AG09309 (cell line): ENCODE measurements around the gene MIB1.
A peak's percentile ranks its signal among the peaks of the same experiment; 100 is the strongest.

Source experiments
- DNase-seq: peaks from one replicate; pipeline ENCODE4 v3.0.0-alpha.2; 2010; ENCODE audit warnings: low read depth
- H3K4me3 ChIP-seq: 2 replicates; pipeline ENCODE4 v1.5.1; 2011; ENCODE audit warnings: mild to moderate bottlenecking, low read depth, low read length, moderate library complexity; ENCODE audit not compliant: control insufficient read depth
- TF ChIP-seq, protein P1 (sequence below): IDR thresholded peaks from 2 replicates; pipeline ENCODE4 v1.5.1; 2011; ENCODE audit warnings: mild to moderate bottlenecking, low read depth, low read length, inconsistent platforms; ENCODE audit not compliant: insufficient read depth, control insufficient read depth; ENCODE audit errors: missing control alignments

Gene MIB1

DNA sequence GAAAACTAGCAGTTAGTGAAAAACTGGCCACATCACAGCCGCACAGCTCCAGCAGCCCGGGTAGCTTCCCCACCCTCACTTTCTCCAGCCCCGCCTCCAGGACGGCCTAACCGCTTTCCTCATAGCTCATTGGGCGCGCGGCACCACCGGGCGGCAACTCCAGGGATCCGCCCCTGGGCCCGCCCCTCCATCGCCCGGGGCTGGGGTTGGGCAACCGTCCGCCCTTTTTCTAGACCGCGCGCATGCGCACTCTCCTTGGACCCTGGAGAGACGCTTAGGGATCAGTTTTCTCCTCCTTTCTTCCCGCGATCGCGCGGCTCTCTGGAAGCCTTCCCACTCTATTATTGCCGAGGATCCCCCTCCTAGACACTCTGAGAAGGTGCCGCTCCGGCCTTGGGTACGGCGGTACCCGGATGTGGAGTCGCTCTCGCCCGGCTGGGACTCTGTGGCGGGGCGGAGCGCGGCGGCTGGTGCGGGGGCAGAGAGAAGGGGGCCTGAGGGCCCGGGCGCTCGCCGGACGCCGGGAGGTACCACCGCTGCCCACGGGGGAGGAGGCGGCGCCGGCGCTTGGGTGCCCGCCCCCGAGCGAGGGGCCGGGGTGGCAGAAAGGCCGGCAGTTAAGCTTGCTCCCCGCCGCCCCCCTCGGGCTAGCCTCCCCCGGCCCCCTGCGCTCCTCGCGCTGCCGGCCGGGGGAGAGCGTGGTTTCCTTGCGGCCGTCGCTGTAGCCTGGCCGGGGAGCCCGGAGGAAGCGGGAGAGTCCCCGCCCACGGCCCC lies at the start of gene MIB1:
Gene MIB1 (plus strand): TSS at position 255 of the 774 bp plus-strand sequence. CDS start 792 bp downstream, outside the sequence.
- H3K4me3 ChIP-seq = peak within 1 kb of the TSS; percentile 81
- peak; percentile 78 for DNase-seq
- TF ChIP-seq, protein P1, sequence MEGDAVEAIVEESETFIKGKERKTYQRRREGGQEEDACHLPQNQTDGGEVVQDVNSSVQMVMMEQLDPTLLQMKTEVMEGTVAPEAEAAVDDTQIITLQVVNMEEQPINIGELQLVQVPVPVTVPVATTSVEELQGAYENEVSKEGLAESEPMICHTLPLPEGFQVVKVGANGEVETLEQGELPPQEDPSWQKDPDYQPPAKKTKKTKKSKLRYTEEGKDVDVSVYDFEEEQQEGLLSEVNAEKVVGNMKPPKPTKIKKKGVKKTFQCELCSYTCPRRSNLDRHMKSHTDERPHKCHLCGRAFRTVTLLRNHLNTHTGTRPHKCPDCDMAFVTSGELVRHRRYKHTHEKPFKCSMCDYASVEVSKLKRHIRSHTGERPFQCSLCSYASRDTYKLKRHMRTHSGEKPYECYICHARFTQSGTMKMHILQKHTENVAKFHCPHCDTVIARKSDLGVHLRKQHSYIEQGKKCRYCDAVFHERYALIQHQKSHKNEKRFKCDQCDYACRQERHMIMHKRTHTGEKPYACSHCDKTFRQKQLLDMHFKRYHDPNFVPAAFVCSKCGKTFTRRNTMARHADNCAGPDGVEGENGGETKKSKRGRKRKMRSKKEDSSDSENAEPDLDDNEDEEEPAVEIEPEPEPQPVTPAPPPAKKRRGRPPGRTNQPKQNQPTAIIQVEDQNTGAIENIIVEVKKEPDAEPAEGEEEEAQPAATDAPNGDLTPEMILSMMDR = no peak

DNA sequence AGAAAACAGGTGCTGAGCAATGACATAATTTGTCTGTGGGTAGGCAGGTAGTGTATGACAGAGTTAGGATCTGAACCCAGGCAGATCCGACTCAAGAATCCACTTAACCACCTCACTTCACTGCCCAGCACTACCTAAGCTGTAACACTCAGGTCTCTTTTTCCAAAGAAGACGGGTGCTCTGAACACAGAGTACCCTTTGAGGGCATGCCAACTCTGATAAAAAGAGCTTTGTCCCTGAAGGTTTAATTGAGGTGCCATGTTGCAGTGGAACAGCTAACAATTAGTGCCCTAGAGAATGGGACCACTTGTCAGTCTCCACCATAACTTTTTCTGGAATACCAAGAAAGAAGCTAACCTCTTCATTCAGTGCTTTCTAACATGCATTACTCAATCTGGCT lies 47.3 kb upstream of the MIB1 start:
- TF ChIP-seq, protein P1 = no peak
- H3K4me3 ChIP-seq = no peak overlapping the region
- DNase-seq = no peak

DNA sequence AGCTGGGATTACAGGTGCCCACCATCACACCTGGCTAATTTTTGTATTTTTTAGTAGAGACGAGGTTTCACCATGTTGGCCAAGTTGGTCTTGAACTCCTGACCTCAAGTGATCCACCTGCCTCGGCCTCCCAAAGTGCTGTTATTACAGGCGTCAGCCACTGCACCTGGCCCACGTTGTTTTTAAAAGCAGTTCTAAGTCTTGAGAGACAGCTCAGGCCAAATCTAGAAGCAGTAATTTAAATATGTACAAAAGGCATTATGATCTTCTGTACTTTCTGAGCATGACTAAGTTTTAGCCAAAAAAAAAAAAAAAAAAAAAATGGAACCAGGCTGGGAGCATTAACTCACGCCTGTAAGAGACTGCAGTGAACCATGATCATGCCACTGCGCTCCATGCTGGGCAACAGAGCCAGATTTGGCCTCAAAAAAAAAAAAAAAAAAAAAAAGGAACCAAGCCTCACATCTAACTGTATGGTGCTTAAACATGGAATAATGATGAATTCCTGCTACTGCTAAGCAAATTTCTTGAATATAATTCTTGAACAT lies 40.0 kb upstream of the MIB1 start:
- TF ChIP-seq, protein P1 = no peak
- no peak for DNase-seq
- no peak overlapping the region for H3K4me3 ChIP-seq

DNA sequence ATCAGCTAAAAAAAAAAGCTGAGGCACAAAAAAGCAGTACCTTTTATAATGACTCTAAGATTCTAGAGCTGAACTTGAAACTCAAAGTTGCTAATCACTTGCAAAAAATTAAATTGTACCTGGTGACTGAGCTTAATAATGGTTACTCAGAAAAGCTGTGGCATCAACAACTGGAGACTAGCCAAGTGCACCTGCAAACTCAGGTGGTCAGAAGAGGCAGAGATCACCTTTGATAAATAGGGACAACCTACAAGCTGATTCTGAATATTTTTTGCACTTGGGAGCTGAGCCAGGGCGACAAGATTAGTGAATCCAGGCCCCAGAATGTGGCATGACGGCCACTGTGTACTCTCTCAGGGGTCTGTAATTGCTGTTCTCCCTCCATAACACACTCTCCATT lies 39.0 kb upstream of the MIB1 start:
- TF ChIP-seq, protein P1 = no peak
- no peak overlapping the region for H3K4me3 ChIP-seq
- no peak for DNase-seq

DNA sequence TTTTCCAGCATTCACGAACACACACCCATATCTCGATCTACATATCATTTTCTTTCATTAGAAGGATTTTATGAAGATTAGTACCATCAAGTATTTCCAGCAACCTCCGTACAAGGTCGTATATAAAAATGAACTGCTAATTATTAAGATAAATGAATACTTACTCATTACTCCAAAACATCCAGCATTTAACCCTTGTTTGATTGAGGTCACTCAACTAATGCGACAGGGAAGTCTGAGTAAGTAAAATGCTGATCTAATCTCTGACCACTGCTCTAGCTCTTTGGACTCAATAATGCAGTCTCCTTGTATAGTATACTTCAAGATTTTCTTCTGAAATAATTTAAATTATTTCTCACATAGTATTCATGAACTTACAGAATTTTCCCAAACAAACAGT lies 38.0 kb upstream of the MIB1 start:
- no peak overlapping the region for H3K4me3 ChIP-seq
- TF ChIP-seq, protein P1 = no peak
- no peak for DNase-seq

DNA sequence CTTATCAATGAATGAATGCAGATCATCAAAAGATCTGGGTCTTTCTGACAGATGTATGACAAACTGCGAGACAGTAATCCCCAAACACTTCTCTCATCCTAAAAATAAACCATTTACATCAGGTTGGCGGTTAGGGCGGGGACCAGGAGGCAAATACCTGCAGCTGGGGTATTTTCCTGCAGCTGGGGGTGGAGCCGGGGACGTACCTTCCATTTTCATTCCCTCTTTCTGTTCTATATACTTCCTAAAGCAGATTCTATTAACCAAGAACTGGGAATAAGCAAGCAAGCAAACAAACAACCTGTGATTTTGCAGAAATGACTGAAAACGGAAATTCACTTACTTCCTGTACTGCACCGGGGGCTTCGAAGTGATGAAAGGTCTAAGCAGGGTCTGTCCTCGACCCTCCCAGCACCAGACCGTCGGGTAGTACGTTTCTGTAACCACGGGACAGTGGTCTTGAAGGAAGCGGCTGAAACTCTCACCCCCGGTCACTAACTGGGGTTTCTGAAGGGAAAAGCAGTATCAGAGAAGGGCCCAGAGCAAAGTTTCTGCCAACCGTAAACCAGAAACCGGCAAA lies 37.3 kb upstream of the MIB1 start:
- H3K4me3 ChIP-seq = peak overlapping the region; percentile 84
- no peak for DNase-seq
- TF ChIP-seq, protein P1 = no peak
